H9 (cell line): ENCODE measurements around the gene MRPS34. TPM values are rescaled to one million over a fixed set of nuclear protein-coding genes. Genes with fewer than 3 reads are reported as not detected.

Source experiments
- DNase-seq: peaks from one replicate; pipeline ENCODE4 v3.0.0-alpha.2; 2017
- H2AFZ ChIP-seq: one replicate; pipeline ENCODE4 v1.6.1; 2013; ENCODE audit warnings: mild to moderate bottlenecking, low read length, control low read depth, moderate library complexity
- H2AK5ac ChIP-seq: 2 replicates; pipeline ENCODE4 v1.6.1; 2013; ENCODE audit warnings: low read length, control low read depth, mixed read lengths; ENCODE audit not compliant: insufficient read length
- H2BK120ac ChIP-seq: one replicate; pipeline ENCODE4 v1.6.1; 2013; ENCODE audit warnings: low read depth, mild to moderate bottlenecking, low read length, control low read depth, inconsistent platforms; ENCODE audit not compliant: poor library complexity, severe bottlenecking
- H2BK12ac ChIP-seq: 2 replicates; pipeline ENCODE4 v1.6.1; 2013; ENCODE audit warnings: low read length, control low read depth, mixed read lengths, low read depth; ENCODE audit not compliant: insufficient read length
- H2BK15ac ChIP-seq: 2 replicates; pipeline ENCODE4 v1.6.1; 2013; ENCODE audit warnings: low read depth, low read length, control low read depth
- H2BK20ac ChIP-seq: one replicate; pipeline ENCODE4 v1.6.1; 2013; ENCODE audit warnings: low read depth, mild to moderate bottlenecking, low read length, control low read depth, inconsistent platforms; ENCODE audit not compliant: poor library complexity, severe bottlenecking
- H2BK5ac ChIP-seq: 2 replicates; pipeline ENCODE4 v1.6.1; 2013; ENCODE audit warnings: low read length, control low read depth, mixed read lengths; ENCODE audit not compliant: insufficient read length
- H3K14ac ChIP-seq: 2 replicates; pipeline ENCODE4 v1.6.1; 2013; ENCODE audit warnings: low read length, control low read depth; ENCODE audit not compliant: insufficient read depth
- H3K18ac ChIP-seq: 2 replicates; pipeline ENCODE4 v1.6.1; 2013; ENCODE audit warnings: low read depth, mild to moderate bottlenecking, mixed read lengths, low read length, control low read depth; ENCODE audit not compliant: insufficient read length
- H3K23ac ChIP-seq: 2 replicates; pipeline ENCODE4 v1.6.1; 2013; ENCODE audit warnings: low read length, control low read depth, mixed read lengths, low read depth; ENCODE audit not compliant: insufficient read length
- H3K23me2 ChIP-seq: 2 replicates; pipeline ENCODE4 v1.6.1; 2013; ENCODE audit warnings: low read depth, mild to moderate bottlenecking, mixed read lengths, low read length, control low read depth; ENCODE audit not compliant: insufficient read length, poor library complexity, severe bottlenecking
- H3K27ac ChIP-seq: 2 replicates; pipeline ENCODE4 v1.5.1; 2013; ENCODE audit warnings: low read length, control low read depth, mixed read lengths, low read depth; ENCODE audit not compliant: insufficient read length
- H3K27me3 ChIP-seq: 2 replicates; pipeline ENCODE4 v1.6.1; 2013; ENCODE audit warnings: low read length, control low read depth, inconsistent platforms; ENCODE audit not compliant: insufficient read depth
- H3K4ac ChIP-seq: 2 replicates; pipeline ENCODE4 v1.6.1; 2013; ENCODE audit warnings: low read depth, mild to moderate bottlenecking, control low read depth, inconsistent platforms, low read length, moderate library complexity
- H3K4me1 ChIP-seq: 2 replicates; pipeline ENCODE4 v1.6.1; 2013; ENCODE audit warnings: low read length, control low read depth, inconsistent platforms; ENCODE audit not compliant: insufficient read depth
- H3K4me2 ChIP-seq: 2 replicates; pipeline ENCODE4 v1.6.1; 2013; ENCODE audit warnings: low read length, control low read depth, mixed read lengths; ENCODE audit not compliant: insufficient read length, insufficient read depth
- H3K56ac ChIP-seq: 2 replicates; pipeline ENCODE4 v1.6.1; 2013; ENCODE audit warnings: low read depth, mild to moderate bottlenecking, mixed read lengths, low read length, control low read depth; ENCODE audit not compliant: insufficient read length
- H3K79me1 ChIP-seq: 2 replicates; pipeline ENCODE4 v1.6.1; 2013; ENCODE audit warnings: low read depth, mild to moderate bottlenecking, moderate library complexity, low read length, control low read depth, inconsistent platforms; ENCODE audit not compliant: insufficient read depth, poor library complexity, severe bottlenecking
- H3K79me2 ChIP-seq: 2 replicates; pipeline ENCODE4 v1.6.1; 2013; ENCODE audit warnings: low read length, control low read depth, inconsistent platforms; ENCODE audit not compliant: insufficient read depth
- H3K9ac ChIP-seq: 2 replicates; pipeline ENCODE4 v1.6.1; 2013; ENCODE audit warnings: low read length, control low read depth, mixed read lengths; ENCODE audit not compliant: insufficient read length; ENCODE audit errors: extremely low read depth
- H3K9me3 ChIP-seq: one replicate; pipeline ENCODE4 v1.6.1; 2013; ENCODE audit warnings: low read depth, low read length, inconsistent platforms; ENCODE audit not compliant: control insufficient read depth
- H3T11ph ChIP-seq: one replicate; pipeline ENCODE4 v1.6.1; 2013; ENCODE audit warnings: mild to moderate bottlenecking, low read length, control low read depth, inconsistent platforms
- H4K20me1 ChIP-seq: one replicate; pipeline ENCODE4 v1.6.1; 2013; ENCODE audit not compliant: control insufficient read depth, insufficient read length, insufficient read depth
- H4K5ac ChIP-seq: 2 replicates; pipeline ENCODE4 v1.6.1; 2013; ENCODE audit warnings: low read depth, mild to moderate bottlenecking, mixed read lengths, low read length, control low read depth; ENCODE audit not compliant: insufficient read length
- H4K8ac ChIP-seq: replicated peaks from 2 replicates; pipeline ENCODE4 v1.6.1; 2013; ENCODE audit warnings: low read length, control low read depth, mixed read lengths, low read depth; ENCODE audit not compliant: insufficient read length
- H4K91ac ChIP-seq: 2 replicates; pipeline ENCODE4 v1.6.1; 2013; ENCODE audit warnings: low read depth, mild to moderate bottlenecking, moderate library complexity, mixed read lengths, low read length, control low read depth; ENCODE audit not compliant: insufficient read length
- H3K27ac Mint-ChIP-seq, 3 experiments: 2 replicates in 2 of 3; 3 replicates in 1 of 3; pipeline ENCODE4 v1.8.0; 2020 to 2021; ENCODE audit warnings: mixed read lengths in 3 of 3, mild to moderate bottlenecking in 1 of 3, moderate library complexity in 1 of 3
- H3K27me3 Mint-ChIP-seq: 2 replicates; pipeline ENCODE4 v1.8.0; 2021; ENCODE audit warnings: low read depth, mild to moderate bottlenecking, moderate library complexity, mixed read lengths
- H3K36me3 Mint-ChIP-seq, 3 experiments: 2 replicates in 2 of 3; 3 replicates in 1 of 3; pipeline ENCODE4 v1.8.0; 2020 to 2021; ENCODE audit warnings: low read depth in 3 of 3, mixed read lengths in 3 of 3; ENCODE audit not compliant: insufficient read depth in 1 of 3
- H3K4me1 Mint-ChIP-seq, 2 experiments: 2 replicates each; pipeline ENCODE4 v1.8.0; 2020; ENCODE audit warnings: mixed read lengths in 2 of 2
- H3K4me3 Mint-ChIP-seq, 2 experiments: 2 replicates in 1 of 2; 3 replicates in 1 of 2; pipeline ENCODE4 v1.8.0; 2020 to 2021; ENCODE audit warnings: mild to moderate bottlenecking in 2 of 2, mixed read lengths in 2 of 2, moderate library complexity in 1 of 2
- H3K9me3 Mint-ChIP-seq, 2 experiments: 2 replicates in 1 of 2; 3 replicates in 1 of 2; pipeline ENCODE4 v1.8.0; 2020; ENCODE audit warnings: mild to moderate bottlenecking in 2 of 2, mixed read lengths in 2 of 2, moderate library complexity in 1 of 2
- CTCF ChIP-seq: fragments of 200-600 bp; sonication (generic); conservative IDR thresholded peaks from 3 replicates; pipeline ENCODE4 v1.8.0; 2021; ENCODE audit warnings: antibody characterized with exemption, mild to moderate bottlenecking
- WGBS: extraction: QIAGEN DNeasy Blood & Tissue Kit; methylation state at CpG from one replicate; pipeline ENCODE4 v1.1.7; 2013; ENCODE audit warnings: missing lambda C conversion rate, low lambda C conversion rate, mixed read lengths; ENCODE audit not compliant: insufficient read length; ENCODE audit errors: extremely low coverage; 5-methylcytosine and 5-hydroxymethylcytosine counted together
- total RNA-seq: library from RNA; stranded (reverse); gene quantifications from 2 replicates; pipeline ENCODE4 v1.2.1, GENCODE V29; 2021

The MRPS34 gene
- total RNA-seq, 1 experiment from 2014 or later, result 205 TPM

- Mint-ChIP-seq H3K27me3 (no peaks in the 10 kb centered on the region), H3K36me3 (peaks cover 4 to 12% (median 5%) of the 10 kb centered on the region in 3 experiments), H3K9me3 (0 out of 5 replicates have a peak, but pooled peaks cover 0 to under 1% of the 10 kb centered on the region in 2 experiments), H3K4me1 (no peaks in the 10 kb centered on the region), H3K27ac (no peak overlapping the region), H3K4me3 (no peak overlapping the region)
- Histone ChIP-seq H3K14ac (no peak overlapping the region), H3K9me3 (no peaks in the 10 kb centered on the region), H2AFZ (no peak overlapping the region), H3K27ac (no peak overlapping the region), H2BK12ac (no peak overlapping the region), H3K79me1 (no peaks in the 10 kb centered on the region), H3T11ph (no peak overlapping the region), H4K8ac (no peak overlapping the region), H2BK20ac (no peak overlapping the region), H3K27me3 (no peaks in the 10 kb centered on the region), H3K18ac (no peak overlapping the region), H3K23ac (no peak overlapping the region), H4K5ac (no peak overlapping the region), H3K56ac (no peak overlapping the region), H4K91ac (no peak overlapping the region), H3K4me2 (no peak overlapping the region), H3K4ac (no peak overlapping the region), H3K23me2 (no peaks in the 10 kb centered on the region), H2BK5ac (no peak overlapping the region), H3K9ac (no peak overlapping the region), H2AK5ac (no peak overlapping the region), H2BK15ac (no peak overlapping the region), H4K20me1 (no peaks in the 10 kb centered on the region), H3K4me1 (no peaks in the 10 kb centered on the region), H2BK120ac (no peak overlapping the region), H3K79me2 (peaks cover 2% of the 10 kb centered on the region; the same call in 1 of the 2 replicates)
- peak; percentile 31 for DNase-seq
- no peak for TF ChIP-seq CTCF
- WGBS, result no CpG with 5 or more reads among the region's 53 CpGs
Observed at GRCh38 chr16:1791256-1791942, 18.5 kb upstream of the MRPS34 start.
